NCI-H1417 treated with DMSO at 0.1 percent for 48 hours (cell line): ENCODE results near the gene RTN4RL2.

Source experiments
- DNase-seq: peaks from one replicate; lab custom pipeline; 2025; lab: John Stamatoyannopoulos, UW

RTN4RL2 gene

DNA sequence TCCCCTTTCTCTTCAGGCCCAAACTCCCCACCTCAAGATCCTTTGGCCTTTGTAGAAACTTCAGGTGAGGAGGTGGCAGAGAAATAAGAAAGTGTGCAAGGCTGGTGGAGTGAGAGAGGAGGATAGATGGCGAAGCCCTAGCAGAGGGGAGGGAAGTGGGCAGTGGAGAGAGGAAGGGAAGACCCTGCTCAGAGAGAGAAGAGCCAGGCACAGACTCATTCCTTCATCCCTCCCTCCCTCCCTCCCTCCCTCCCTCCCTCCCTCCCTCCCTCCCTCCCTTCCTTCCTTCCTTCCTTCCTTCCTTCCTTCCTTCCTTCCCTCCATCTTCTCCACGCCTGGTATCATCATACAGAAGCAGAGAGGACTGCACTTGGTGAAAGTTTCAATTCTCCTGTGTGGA, 21.0 kb downstream of the RTN4RL2 start:
- no peak for DNase-seq

DNA sequence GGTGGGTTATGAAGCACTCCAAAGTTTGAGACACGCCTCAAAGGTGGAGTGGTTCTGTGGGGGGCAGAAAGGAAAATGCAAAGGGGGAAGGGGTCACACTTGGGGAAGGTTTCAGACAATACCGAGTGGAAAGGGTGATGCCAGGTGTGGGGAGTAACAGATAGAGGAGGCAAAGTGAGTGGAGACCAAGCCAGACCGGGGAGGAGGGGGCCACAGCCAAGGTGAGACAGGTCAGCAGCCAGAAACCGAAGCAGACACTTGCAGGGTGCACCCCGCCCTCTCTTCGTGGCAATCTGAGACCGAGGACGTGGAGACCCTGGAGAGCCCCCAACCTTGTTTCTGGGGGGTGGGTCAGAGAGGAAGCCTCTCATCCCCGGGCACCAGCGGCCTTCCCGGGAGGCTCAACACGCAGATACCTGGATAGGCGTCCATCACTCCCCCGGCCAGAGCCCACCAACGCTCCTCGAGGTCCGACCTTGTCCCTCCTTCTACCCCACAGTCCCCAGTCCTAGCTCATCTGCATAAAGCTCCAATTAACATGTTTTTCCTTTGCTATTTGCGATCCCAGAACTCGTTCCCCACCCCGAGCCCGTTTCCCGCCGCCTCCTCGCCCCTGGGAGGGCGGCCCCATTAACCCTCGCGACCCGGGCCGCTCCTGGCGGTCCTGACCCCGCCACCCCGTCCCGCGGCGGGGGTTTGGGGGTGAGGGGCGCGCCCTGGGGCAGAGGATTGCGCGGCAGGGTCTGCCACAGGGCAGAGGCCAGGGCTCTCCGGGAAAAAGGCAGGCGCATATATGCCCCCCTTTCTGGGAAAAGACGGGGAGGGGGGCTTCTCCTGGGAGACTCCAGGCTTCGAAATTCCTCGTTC, 21.8 kb downstream of the RTN4RL2 start:
- DNase-seq, result no peak

- no peak for DNase-seq
These were observed 22.6 kb downstream of the RTN4RL2 start for GRCh38 chr11:57482782-57483561.

GRCh38 chr11:57483562-57483918, 23.2 kb downstream of the RTN4RL2 start:
- DNase-seq, result no peak

GRCh38 chr11:57484141-57484710, 23.9 kb downstream of the RTN4RL2 start:
- no peak for DNase-seq

DNA sequence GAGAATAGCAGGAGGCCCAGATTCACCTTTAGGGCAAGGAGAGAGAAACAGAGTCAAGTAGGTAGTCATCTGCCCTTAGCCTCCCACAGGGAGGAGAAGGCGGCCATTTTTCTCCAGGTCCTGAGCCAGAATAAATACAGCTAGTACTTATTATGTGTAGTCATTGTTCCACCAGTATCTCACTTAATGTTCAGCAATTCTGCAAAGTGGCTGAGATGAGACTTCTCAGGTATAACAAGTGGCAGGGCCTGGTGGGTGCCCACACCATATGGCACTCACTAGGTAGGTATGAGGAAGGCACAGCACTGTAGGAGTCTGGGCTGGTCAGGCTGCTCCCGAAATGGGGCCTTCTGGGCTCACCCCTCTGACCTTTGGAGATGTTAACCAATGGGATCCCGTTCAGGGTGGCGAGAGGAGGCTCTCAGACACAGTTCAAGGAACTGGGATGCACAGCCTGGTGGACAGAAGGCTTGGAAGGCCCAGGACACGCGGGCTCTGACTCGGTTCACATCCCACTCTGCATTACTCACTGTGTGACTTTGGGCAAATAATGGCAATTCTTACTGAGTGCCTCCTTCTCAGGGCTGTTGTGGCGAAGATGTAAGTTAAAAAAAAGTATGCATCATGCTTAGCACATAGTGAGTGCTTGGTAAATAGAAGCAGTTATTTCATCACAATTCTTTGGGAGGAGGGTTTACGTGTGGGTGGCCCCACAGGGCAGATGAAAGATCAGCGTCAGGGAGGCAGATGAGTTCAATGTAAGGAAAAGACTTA, 25.1 kb downstream of the RTN4RL2 start:
- no peak for DNase-seq

- DNase-seq, result no peak
These were observed 26.9 kb downstream of the RTN4RL2 start for GRCh38 chr11:57487021-57487778.

- DNase-seq, result no peak
These were observed 27.8 kb downstream of the RTN4RL2 start for GRCh38 chr11:57487920-57488659.

GRCh38 chr11:57490456-57491248, 30.3 kb downstream of the RTN4RL2 start:
- no peak for DNase-seq

DNA sequence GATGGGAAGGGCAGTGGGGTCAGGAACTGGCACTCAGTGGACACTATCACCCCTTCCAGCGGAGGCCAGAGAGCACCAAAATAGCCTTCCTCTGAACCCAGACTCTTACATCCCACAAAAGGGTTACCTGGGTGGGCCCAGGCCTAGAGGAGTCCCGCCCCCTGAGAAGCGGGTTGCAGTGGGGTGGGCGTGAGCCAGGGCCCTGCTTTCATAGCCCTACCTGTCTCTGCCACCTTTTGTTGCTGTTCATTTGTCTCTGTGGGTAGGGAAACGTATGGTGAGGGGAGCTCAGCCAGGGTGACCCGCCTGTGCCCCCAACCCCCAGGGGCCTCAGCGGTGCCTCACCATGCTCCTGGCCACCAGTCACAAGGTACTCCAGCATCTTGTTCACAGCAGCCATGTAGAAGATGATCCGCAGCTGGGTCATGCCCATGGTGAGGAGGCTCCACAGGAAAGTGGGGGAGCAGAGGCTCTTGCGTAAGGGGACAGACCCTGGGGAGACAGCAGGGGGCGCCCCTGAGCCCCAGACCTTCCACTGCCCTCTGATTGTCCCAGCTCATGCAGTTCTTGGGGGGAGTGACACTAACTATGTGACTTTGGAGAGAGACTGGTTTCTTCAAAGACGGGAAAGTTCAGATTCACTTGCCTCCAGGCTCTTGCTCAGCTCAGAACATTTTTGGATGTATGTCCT, 31.2 kb downstream of the RTN4RL2 start:
- no peak for DNase-seq

- no peak for DNase-seq
These were observed 33.5 kb downstream of the RTN4RL2 start for GRCh38 chr11:57493507-57494503.

GRCh38 chr11:57496109-57496820, 35.9 kb downstream of the RTN4RL2 start:
- DNase-seq, result no peak

DNA sequence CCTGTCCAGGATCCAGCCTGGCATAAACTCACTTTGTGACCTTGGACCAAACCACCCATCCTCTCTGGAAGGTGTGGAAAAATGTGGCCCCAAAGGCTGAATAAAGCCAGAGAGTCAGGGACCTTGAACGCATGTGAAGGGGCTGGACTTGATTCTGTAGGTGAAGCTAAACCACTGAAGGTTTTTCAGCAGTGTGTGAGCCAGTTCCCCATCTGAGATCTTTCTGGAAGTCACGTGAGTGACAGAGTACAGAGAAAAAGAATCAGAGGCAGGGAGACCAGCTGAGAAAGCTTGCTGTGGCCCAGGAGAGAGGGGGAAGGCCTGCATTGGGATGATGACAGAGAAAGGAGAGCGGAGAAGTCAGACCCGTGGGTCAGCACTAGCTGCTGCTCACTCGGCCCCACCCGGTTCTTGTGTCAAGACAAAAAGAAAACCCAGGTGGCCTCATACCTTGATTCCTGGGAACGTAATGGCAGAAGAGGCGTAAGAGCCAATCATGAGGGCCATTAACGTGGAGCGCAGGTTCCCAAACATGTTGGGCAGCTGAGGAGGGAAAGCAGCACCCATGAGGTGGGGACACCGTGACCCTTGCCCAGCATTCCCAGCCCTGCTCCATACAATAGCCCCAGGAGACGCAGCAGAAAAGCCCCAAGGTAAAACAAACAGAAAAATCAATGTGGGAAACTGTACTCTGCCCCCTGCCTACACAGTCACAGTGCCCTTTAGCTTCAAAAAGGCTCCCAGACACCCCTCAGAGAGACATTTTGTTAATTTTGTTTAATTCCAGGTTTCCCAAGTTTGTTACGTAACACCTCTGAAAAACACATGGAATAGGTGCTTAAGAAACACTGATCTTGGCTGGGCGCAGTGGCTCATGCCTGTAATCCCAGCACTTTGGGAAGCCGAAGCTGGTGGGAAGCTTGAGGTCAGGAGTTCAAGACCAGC, 37.2 kb downstream of the RTN4RL2 start:
- DNase-seq, result no peak

GRCh38 chr11:57498540-57498939, 38.2 kb downstream of the RTN4RL2 start:
- DNase-seq, result no peak

GRCh38 chr11:57499413-57499982, 39.2 kb downstream of the RTN4RL2 start:
- no peak for DNase-seq

GRCh38 chr11:57499983-57500461, 39.7 kb downstream of the RTN4RL2 start:
- no peak for DNase-seq
